ENCODE results near the gene RBM6. TPM values are rescaled to one million over a fixed set of nuclear protein-coding genes. Genes with fewer than 3 reads are reported as not detected.

RBM6 gene
- total RNA-seq, 1 experiment from 2014 or later = 58.3 TPM

DNA sequence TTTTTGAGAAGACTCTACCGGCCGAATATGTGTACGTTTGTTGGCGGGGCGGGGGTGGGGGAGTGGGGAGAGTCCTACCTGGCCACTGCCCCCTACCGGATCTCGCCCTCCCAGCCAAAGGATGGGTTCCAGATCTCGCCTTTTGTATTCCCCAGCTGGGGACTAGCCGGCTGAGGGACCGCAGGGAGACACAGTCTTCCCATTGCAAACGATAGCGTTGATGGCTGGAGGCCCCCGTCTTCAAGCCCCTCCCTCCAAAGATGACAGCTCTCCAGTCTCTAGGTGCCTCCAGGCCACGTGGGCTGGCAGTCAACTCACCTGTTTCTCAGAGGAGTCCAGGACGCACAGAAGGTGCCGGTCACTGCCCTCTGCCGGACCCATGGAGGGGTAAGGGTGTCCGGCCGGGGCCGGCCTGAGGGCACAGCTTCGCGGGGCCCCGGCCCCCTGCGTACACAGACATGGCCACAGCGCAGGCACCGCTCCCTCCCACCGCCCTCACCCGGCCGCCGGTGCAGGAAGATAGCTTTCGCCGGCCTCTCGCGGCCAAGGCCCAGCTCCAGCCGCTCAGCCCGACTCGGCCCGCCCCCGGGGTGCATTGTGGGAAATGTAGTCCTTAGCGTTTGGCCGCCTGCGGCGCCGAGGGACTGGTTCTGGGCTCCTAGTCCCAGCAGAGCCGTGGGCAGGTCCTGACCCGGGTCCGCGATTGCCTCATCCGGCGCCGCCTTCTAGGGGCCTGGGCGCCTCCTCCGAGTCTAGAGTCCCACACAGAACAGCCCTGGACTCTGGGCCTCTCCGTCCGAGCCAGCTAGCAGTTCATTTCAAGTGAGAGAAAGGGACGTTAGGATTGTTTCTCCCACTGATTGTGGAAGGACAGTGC is 10.4 kb upstream of the RBM6 start, which contains the start of gene MON1A:
TSS of gene MON1A (minus strand) at position 521 of the 877 bp plus-strand sequence. CDS start 16,465 bp downstream, outside the sequence.
- Histone ChIP-seq H2AFZ (ENCODE audit: low read depth, low read length, poor library complexity, severe bottlenecking) (peak within 1 kb of the TSS; percentile 97), H3K27ac (ENCODE audit: low read depth, low read length) (peak within 1 kb of the TSS; percentile 67), H3K27me3 (ENCODE audit: insufficient read depth, low read length) (no peaks in the 10 kb centered on the region), H3K79me2 (ENCODE audit: insufficient read depth, low read length) (no peaks in the 10 kb centered on the region), H3K4me1 (ENCODE audit: control insufficient read depth in 1 of 2, insufficient read depth in 2 of 2, low read length in 2 of 2) (peaks cover 23 to 44% of the 10 kb centered on the region in 2 experiments), H3K36me3 (ENCODE audit: control insufficient read depth in 1 of 2, insufficient read depth in 2 of 2, low read length in 2 of 2) (no peaks in the 10 kb centered on the region), H3K4me3 (replicated peaks in 1 of 2; ENCODE audit: low read depth in 1 of 2, low read length in 2 of 2) (peak within 1 kb of the TSS; percentile 52 to 68), H3K9ac (ENCODE audit: low read length) (peak within 1 kb of the TSS; percentile 64), H4K20me1 (ENCODE audit: insufficient read depth) (no peaks in the 10 kb centered on the region), H3K4me2 (ENCODE audit: low read length) (peak within 1 kb of the TSS; percentile 82), H3K9me3 (ENCODE audit: control insufficient read depth in 1 of 2, insufficient read depth in 1 of 2, low read depth in 1 of 2, low read length in 2 of 2) (no peaks in the 10 kb centered on the region), H3K9me2 (ENCODE audit: insufficient read depth) (no peaks in the 10 kb centered on the region)
- TSS peak; percentile 63 for BruUV-seq (replicated peaks)
- intact Hi-C loops (cut with micrococcal nuclease) = no loop called here
- CTCF ChIA-PET = interaction anchor here (0.6 to 1.9 kb wide), 8 partner anchors 11 to 127 kb away, joined by 3 to 15 read pairs (median 4); partner anchors contain the start of genes INKA1 and RBM6
- RAD21 ChIA-PET (ENCODE audit: low non-redundant PET in 1 of 2, low total read pairs in 2 of 2, uncharacterized antibody in 2 of 2, unreplicated experiment in 2 of 2) = no interaction called here
- POLR2A ChIA-PET = interaction anchor here (0.6 to 4.4 kb wide), 10 partner anchors 9 to 836 kb away, joined by 3 to 38 read pairs (median 4); partner anchors contain the start of genes QRICH1 and RBM6
- peak; percentile 67 for DNase-seq (ENCODE audit: low read depth, low spot score)
- ATAC-seq = peak; percentile 86
- TF ChIP-seq TCF7L2 (IDR thresholded peaks at IDR 0.05; ENCODE audit: borderline replicate concordance, extremely low read depth, insufficient read depth, insufficient read length) = no peak
- TF ChIP-seq EZH2 (IDR thresholded peaks at IDR 0.05) = no peak
- no peak for TF ChIP-seq POLR2A (IDR thresholded peaks at IDR 0.05; ENCODE audit: borderline replicate concordance, extremely low read depth, insufficient read depth, insufficient read length)
- TF ChIP-seq YY1 (IDR thresholded peaks at IDR 0.05; ENCODE audit: extremely low read depth, insufficient replicate concordance, low read depth, low read length) = peak; percentile 9
- peak; percentile 97 for TF ChIP-seq MAX (IDR thresholded peaks at IDR 0.05)
- TF ChIP-seq SIN3A (IDR thresholded peaks at IDR 0.05; ENCODE audit: low read depth) = peak; percentile 94
- TF ChIP-seq, protein P1, sequence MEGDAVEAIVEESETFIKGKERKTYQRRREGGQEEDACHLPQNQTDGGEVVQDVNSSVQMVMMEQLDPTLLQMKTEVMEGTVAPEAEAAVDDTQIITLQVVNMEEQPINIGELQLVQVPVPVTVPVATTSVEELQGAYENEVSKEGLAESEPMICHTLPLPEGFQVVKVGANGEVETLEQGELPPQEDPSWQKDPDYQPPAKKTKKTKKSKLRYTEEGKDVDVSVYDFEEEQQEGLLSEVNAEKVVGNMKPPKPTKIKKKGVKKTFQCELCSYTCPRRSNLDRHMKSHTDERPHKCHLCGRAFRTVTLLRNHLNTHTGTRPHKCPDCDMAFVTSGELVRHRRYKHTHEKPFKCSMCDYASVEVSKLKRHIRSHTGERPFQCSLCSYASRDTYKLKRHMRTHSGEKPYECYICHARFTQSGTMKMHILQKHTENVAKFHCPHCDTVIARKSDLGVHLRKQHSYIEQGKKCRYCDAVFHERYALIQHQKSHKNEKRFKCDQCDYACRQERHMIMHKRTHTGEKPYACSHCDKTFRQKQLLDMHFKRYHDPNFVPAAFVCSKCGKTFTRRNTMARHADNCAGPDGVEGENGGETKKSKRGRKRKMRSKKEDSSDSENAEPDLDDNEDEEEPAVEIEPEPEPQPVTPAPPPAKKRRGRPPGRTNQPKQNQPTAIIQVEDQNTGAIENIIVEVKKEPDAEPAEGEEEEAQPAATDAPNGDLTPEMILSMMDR (IDR thresholded peaks at IDR 0.05 in 2 of 3, conservative IDR thresholded peaks at IDR 0.05 in 1 of 3; ENCODE audit: borderline replicate concordance in 1 of 3, insufficient read depth in 1 of 3, low read depth in 2 of 3, low read length in 2 of 3) = peak; percentile 32 to 46 (median 32); a peak in 4 of 6 replicates
- TF ChIP-seq ELF1 (IDR thresholded peaks at IDR 0.05; ENCODE audit: borderline replicate concordance, low read depth) = no peak
- TF ChIP-seq ZBTB33 (IDR thresholded peaks at IDR 0.05; ENCODE audit: extremely low read depth, insufficient replicate concordance, low read length) = no peak
- peak; percentile 33; the same call in 1 of the 2 replicates for TF ChIP-seq CBX3 (IDR thresholded peaks at IDR 0.05; ENCODE audit: low read depth)
- no peak for TF ChIP-seq EZH2phosphoT487 (IDR thresholded peaks at IDR 0.05; ENCODE audit: borderline replicate concordance)
- no peak for TF ChIP-seq CEBPB (IDR thresholded peaks at IDR 0.05; ENCODE audit: low read depth)
- no peak for TF ChIP-seq FOSL1 (IDR thresholded peaks at IDR 0.05; ENCODE audit: low read depth)
- TF ChIP-seq ATF3 (IDR thresholded peaks at IDR 0.05) = no peak
- no peak for TF ChIP-seq EGR1 (IDR thresholded peaks at IDR 0.05; ENCODE audit: low read depth)
- TF ChIP-seq JUND (IDR thresholded peaks at IDR 0.05) = no peak
- TF ChIP-seq ZNF274 (IDR thresholded peaks at IDR 0.05; ENCODE audit: low read depth, low read length) = no peak
- TF ChIP-seq SRF (IDR thresholded peaks at IDR 0.05; ENCODE audit: low read depth) = no peak
